GM18868 (cell line): ENCODE results near the gene TBC1D10A.

ENCODE experiments used
- ATAC-seq: cut with Tn5 transposase; IDR thresholded peaks from one replicate; pipeline ENCODE4 v1.9.1; 2021; ENCODE audit warnings: mild to moderate bottlenecking, moderate library complexity; ENCODE audit not compliant: unreplicated experiment

Gene TBC1D10A

GRCh38 chr22:30268331-30268730, 58.4 kb downstream of the TBC1D10A start:
- ATAC-seq = no peak

- no peak for ATAC-seq
These were observed 59.1 kb downstream of the TBC1D10A start for GRCh38 chr22:30267382-30268302.

GRCh38 chr22:30266445-30267381, 60.0 kb downstream of the TBC1D10A start, which contains the start of gene OSM:
Gene OSM, minus strand, starts transcription at chr22:30266851. Its CDS starts 52 bp downstream, at chr22:30266799.
- ATAC-seq = no peak

GRCh38 chr22:30265823-30266444, 60.8 kb downstream of the TBC1D10A start:
- ATAC-seq = peak; percentile 68

- peak; percentile 4 for ATAC-seq
These were observed 61.5 kb downstream of the TBC1D10A start for GRCh38 chr22:30265131-30265720.

- no peak for ATAC-seq
These were observed 62.9 kb downstream of the TBC1D10A start for GRCh38 chr22:30263883-30264282.

GRCh38 chr22:30262917-30263741, 63.6 kb downstream of the TBC1D10A start:
- no peak for ATAC-seq

GRCh38 chr22:30262112-30262511, 64.6 kb downstream of the TBC1D10A start:
- ATAC-seq = no peak

- ATAC-seq = no peak
These were observed 65.6 kb downstream of the TBC1D10A start for GRCh38 chr22:30261134-30261533.

GRCh38 chr22:30260682-30261081, 66.1 kb downstream of the TBC1D10A start:
- ATAC-seq = no peak

- ATAC-seq = no peak
These were observed 66.5 kb downstream of the TBC1D10A start for GRCh38 chr22:30260276-30260675.

- no peak for ATAC-seq
These were observed 72.4 kb downstream of the TBC1D10A start for GRCh38 chr22:30254314-30254713.

- no peak for ATAC-seq
These were observed 73.4 kb downstream of the TBC1D10A start for GRCh38 chr22:30253205-30253852.

- ATAC-seq = no peak
These were observed 74.1 kb downstream of the TBC1D10A start for GRCh38 chr22:30252411-30253204.

- ATAC-seq = no peak
These were observed 75.0 kb downstream of the TBC1D10A start for GRCh38 chr22:30251711-30252110.

GRCh38 chr22:30250661-30251267, 76.0 kb downstream of the TBC1D10A start:
- no peak for ATAC-seq

GRCh38 chr22:30250039-30250565, 76.6 kb downstream of the TBC1D10A start:
- ATAC-seq = no peak
